ENCODE results near the gene LDHA. TPM values are rescaled to one million over a fixed set of nuclear protein-coding genes. Genes with fewer than 3 reads are reported as not detected.

LDHA gene
- total and polyA plus RNA-seq, 2 experiments from 2014 or later = 380 to 746 TPM

- DNase-seq (ENCODE audit: low spot score) = no peak
- 86% methylated on average over 2 of the region's 2 CpGs for WGBS (ENCODE audit: low lambda C conversion rate, missing lambda C conversion rate)
- no peak overlapping the region for H2AFZ ChIP-seq
- no peak overlapping the region for H3K4me2 ChIP-seq
- no peak overlapping the region for H3K27ac ChIP-seq
- no peaks in the 10 kb centered on the region for H3K9me2 ChIP-seq (replicated peaks; ENCODE audit: insufficient read depth)
- no peaks in the 10 kb centered on the region for H4K20me1 ChIP-seq (ENCODE audit: insufficient read depth, poor library complexity, severe bottlenecking)
- no peaks in the 10 kb centered on the region for H3K36me3 ChIP-seq (replicated peaks; ENCODE audit: insufficient read depth, low read depth)
- TF ChIP-seq CTCF (IDR thresholded peaks at IDR 0.05; ENCODE audit: poor library complexity) (no peak), EZH2 (IDR thresholded peaks at IDR 0.05; ENCODE audit: borderline replicate concordance) (no peak), EZH2phosphoT487 (IDR thresholded peaks at IDR 0.05; ENCODE audit: low read depth, severe bottlenecking, unreplicated experiment) (no peak)
- no peak overlapping the region for H3K4me3 ChIP-seq
- H3K4me1 ChIP-seq (ENCODE audit: insufficient read depth) = no peaks in the 10 kb centered on the region
- H3K9me3 ChIP-seq (ENCODE audit: low read depth) = no peaks in the 10 kb centered on the region
- H3K27me3 ChIP-seq = no peaks in the 10 kb centered on the region
- H3K79me2 ChIP-seq = no peaks in the 10 kb centered on the region
These were observed 24.7 kb downstream of the LDHA start for GRCh38 chr11:18419040-18419439.

DNA sequence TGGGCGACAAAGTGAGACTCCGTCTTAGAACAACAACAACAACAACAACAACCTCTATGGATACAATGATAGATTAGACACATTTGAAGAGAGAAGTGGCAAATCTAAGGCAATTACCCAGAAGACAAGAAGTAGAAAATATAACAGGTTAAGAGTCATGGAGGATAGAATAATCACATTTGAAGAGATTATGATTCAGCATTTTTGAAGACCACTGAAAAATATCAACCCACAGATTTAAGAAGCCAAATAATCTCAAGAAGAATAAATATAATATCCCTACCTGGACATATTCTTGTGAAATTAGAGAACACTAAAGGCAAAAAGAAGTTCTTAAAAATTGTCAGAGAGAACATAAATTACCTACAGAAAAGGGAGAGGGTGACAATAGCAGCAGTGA lies 25.7 kb downstream of the LDHA start:
- no peak for DNase-seq (ENCODE audit: low spot score)
- TF ChIP-seq EZH2 (IDR thresholded peaks at IDR 0.05; ENCODE audit: borderline replicate concordance) = no peak
- TF ChIP-seq CTCF (IDR thresholded peaks at IDR 0.05; ENCODE audit: poor library complexity) = no peak
- no peak for TF ChIP-seq EZH2phosphoT487 (IDR thresholded peaks at IDR 0.05; ENCODE audit: low read depth, severe bottlenecking, unreplicated experiment)
- Histone ChIP-seq H3K4me3 (no peak overlapping the region), H2AFZ (no peak overlapping the region), H3K27me3 (no peaks in the 10 kb centered on the region), H3K9me3 (ENCODE audit: low read depth) (no peaks in the 10 kb centered on the region), H3K36me3 (replicated peaks; ENCODE audit: insufficient read depth, low read depth) (no peaks in the 10 kb centered on the region), H3K9me2 (replicated peaks; ENCODE audit: insufficient read depth) (no peaks in the 10 kb centered on the region), H3K4me2 (no peak overlapping the region), H3K4me1 (ENCODE audit: insufficient read depth) (no peaks in the 10 kb centered on the region), H4K20me1 (ENCODE audit: insufficient read depth, poor library complexity, severe bottlenecking) (no peaks in the 10 kb centered on the region), H3K79me2 (no peaks in the 10 kb centered on the region), H3K27ac (no peak overlapping the region)
- 83% methylated on average over 2 of the region's 2 CpGs for WGBS (ENCODE audit: low lambda C conversion rate, missing lambda C conversion rate)

- no peak overlapping the region for H3K4me2 ChIP-seq
- H2AFZ ChIP-seq = no peak overlapping the region
- H3K36me3 ChIP-seq (replicated peaks; ENCODE audit: insufficient read depth, low read depth) = no peaks in the 10 kb centered on the region
- H3K9me3 ChIP-seq (ENCODE audit: low read depth) = no peaks in the 10 kb centered on the region
- no peaks in the 10 kb centered on the region for H3K27me3 ChIP-seq
- no peaks in the 10 kb centered on the region for H3K79me2 ChIP-seq
- no peaks in the 10 kb centered on the region for H3K9me2 ChIP-seq (replicated peaks; ENCODE audit: insufficient read depth)
- no peak overlapping the region for H3K4me3 ChIP-seq
- no peak overlapping the region for H3K27ac ChIP-seq
- DNase-seq (ENCODE audit: low spot score) = no peak
- TF ChIP-seq CTCF (IDR thresholded peaks at IDR 0.05; ENCODE audit: poor library complexity) (no peak), EZH2phosphoT487 (IDR thresholded peaks at IDR 0.05; ENCODE audit: low read depth, severe bottlenecking, unreplicated experiment) (no peak)
- 84% methylated on average over 4 of the region's 4 CpGs for WGBS (ENCODE audit: low lambda C conversion rate, missing lambda C conversion rate)
- no peaks in the 10 kb centered on the region for H4K20me1 ChIP-seq (ENCODE audit: insufficient read depth, poor library complexity, severe bottlenecking)
- no peaks in the 10 kb centered on the region for H3K4me1 ChIP-seq (ENCODE audit: insufficient read depth)
These were observed 32.9 kb downstream of the LDHA start for GRCh38 chr11:18427240-18427639.

- H3K36me3 ChIP-seq (replicated peaks; ENCODE audit: insufficient read depth, low read depth) = no peaks in the 10 kb centered on the region
- H3K4me3 ChIP-seq = no peak overlapping the region
- no peaks in the 10 kb centered on the region for H4K20me1 ChIP-seq (ENCODE audit: insufficient read depth, poor library complexity, severe bottlenecking)
- TF ChIP-seq EZH2 (IDR thresholded peaks at IDR 0.05; ENCODE audit: borderline replicate concordance) = no peak
- no peak for TF ChIP-seq CTCF (IDR thresholded peaks at IDR 0.05; ENCODE audit: poor library complexity)
- no peak for TF ChIP-seq EZH2phosphoT487 (IDR thresholded peaks at IDR 0.05; ENCODE audit: low read depth, severe bottlenecking, unreplicated experiment)
- H3K79me2 ChIP-seq = no peaks in the 10 kb centered on the region
- WGBS (ENCODE audit: low lambda C conversion rate, missing lambda C conversion rate) = 92% methylated on average over 5 of the region's 5 CpGs
- no peak for DNase-seq (ENCODE audit: low spot score)
- no peak overlapping the region for H3K4me2 ChIP-seq
- no peaks in the 10 kb centered on the region for H3K4me1 ChIP-seq (ENCODE audit: insufficient read depth)
- no peaks in the 10 kb centered on the region for H3K27me3 ChIP-seq
- no peaks in the 10 kb centered on the region for H3K9me2 ChIP-seq (replicated peaks; ENCODE audit: insufficient read depth)
- H3K27ac ChIP-seq = no peak overlapping the region
- no peak overlapping the region for H2AFZ ChIP-seq
- H3K9me3 ChIP-seq (ENCODE audit: low read depth) = no peaks in the 10 kb centered on the region
These were observed 35.0 kb downstream of the LDHA start for GRCh38 chr11:18429332-18429731.

Data from hepatocyte (in vitro differentiated cells).